Astrocyte of the hippocampus (primary cell): ENCODE measurements around the gene EAF2.
"Not testable (repeated sequence)": the region's sequence is repeated elsewhere in the genome, so short reads cannot be mapped to it uniquely, and the experiment has no call there.

Experiments
- DNase-seq: peaks from one replicate; pipeline ENCODE4 v3.0.0; 2011; ENCODE audit warnings: low read depth, low spot score

The EAF2 gene

GRCh38 chr3:121863247-121863646, 28.2 kb downstream of the EAF2 start:
- DNase-seq = not testable (repeated sequence)

DNA sequence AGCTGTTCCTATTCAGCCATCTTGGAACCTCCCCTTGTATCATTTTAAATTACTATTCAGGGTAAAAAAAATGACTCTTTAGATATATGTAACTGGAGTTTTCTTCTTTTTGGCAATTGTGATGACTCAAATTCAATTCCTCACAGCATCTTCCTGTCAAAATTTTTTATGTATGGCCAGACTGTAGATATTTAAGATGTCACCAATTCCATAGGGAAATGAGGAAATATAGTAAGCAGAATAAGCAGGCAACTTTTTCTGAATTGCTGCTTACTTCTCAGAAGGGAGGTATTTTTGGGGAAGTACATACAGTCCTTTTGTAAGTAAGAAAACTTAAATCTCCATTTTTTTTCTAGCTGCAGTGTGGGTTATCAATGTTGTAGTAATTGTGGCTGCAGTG, 28.8 kb downstream of the EAF2 start:
- DNase-seq = no peak

DNA sequence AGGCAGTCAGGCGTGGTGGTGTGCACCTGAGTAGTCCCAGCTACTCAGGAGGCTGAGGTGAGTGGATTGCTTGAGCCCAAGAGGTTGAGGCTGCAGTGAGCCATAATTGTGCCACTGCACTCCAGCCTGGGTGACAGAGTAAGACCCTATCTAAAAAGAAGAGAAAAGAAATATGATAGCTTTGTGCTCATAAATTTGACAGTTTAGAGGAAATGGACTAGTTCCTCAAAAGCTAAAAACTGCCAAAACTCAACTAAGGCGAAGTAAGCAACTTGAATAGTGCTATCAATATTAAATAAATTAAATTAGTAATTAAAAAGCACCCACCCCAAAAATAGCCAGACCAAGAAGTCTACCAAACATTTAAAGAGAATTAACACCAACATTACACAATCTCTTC, 34.7 kb downstream of the EAF2 start:
- no peak for DNase-seq

DNA sequence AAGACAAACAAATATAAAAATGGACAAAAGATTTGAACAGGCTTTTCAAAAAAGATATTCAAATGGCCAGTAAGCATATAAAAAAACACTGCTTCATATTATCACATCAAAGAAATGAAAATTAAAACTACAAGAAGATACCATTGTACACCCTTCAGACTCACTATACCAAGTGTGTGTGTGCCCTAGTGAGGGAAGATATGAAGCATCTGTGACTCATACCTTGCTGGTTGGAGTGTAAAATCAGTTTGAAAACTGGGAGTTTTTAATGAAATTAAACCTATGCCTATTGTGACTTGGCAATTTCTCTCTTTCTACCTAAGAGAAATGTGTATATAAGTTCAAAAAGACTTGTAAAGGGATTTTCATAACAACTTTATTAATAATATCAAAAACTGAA, 35.7 kb downstream of the EAF2 start:
- DNase-seq = no peak

GRCh38 chr3:121871430-121871829, 36.4 kb downstream of the EAF2 start:
- DNase-seq = no peak

GRCh38 chr3:121878411-121878810, 43.4 kb downstream of the EAF2 start:
- no peak for DNase-seq

DNA sequence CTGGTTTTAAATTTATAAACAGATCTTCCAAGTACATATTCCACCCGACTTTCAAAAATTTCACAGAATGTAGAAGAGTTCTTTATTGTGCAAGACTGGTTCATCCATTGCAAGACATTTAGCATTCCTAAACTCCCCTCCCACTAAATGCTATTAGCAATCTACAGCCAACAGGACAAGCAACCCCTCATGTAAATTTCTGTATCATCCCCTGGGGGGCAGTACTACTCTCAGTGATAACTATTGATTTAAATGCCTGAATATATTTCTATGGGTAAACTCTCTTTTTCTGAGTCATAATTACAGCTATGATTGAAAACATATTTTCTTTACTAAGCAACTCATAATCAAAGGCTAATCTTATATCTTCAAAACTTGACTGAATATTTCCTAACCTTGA, 48.5 kb downstream of the EAF2 start:
- DNase-seq = no peak

DNA sequence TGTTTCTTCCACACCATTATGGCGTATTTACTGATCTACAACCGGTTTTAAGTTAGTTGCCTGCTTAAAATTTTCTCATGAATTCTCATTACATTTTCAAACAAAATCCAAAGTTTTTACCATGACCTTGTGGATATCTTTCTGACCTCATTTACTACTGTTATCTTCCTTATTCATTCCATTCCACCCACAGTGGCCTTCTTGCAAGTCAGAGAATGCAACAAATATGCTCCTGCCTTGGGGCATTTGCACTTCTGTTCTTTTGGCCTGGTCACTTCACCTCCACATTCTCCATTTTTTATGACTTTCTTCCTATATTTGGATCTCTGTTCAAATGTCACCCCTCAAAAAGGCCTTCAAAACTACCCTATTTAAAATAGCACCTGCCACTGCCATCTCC, 50.4 kb downstream of the EAF2 start:
- peak; percentile 9 for DNase-seq

- peak; percentile 74 for DNase-seq
These were observed 59.4 kb downstream of the EAF2 start, which contains the start of gene SLC15A2 for GRCh38 chr3:121894301-121894990. Gene SLC15A2 (plus strand): TSS chr3:121894401. CDS start chr3:121894477, 76 bp downstream.

GRCh38 chr3:121895121-121895520, 60.1 kb downstream of the EAF2 start:
- no peak for DNase-seq

- no peak for DNase-seq
These were observed 60.7 kb downstream of the EAF2 start for GRCh38 chr3:121895736-121896135.

GRCh38 chr3:121896823-121897222, 61.8 kb downstream of the EAF2 start:
- no peak for DNase-seq

DNA sequence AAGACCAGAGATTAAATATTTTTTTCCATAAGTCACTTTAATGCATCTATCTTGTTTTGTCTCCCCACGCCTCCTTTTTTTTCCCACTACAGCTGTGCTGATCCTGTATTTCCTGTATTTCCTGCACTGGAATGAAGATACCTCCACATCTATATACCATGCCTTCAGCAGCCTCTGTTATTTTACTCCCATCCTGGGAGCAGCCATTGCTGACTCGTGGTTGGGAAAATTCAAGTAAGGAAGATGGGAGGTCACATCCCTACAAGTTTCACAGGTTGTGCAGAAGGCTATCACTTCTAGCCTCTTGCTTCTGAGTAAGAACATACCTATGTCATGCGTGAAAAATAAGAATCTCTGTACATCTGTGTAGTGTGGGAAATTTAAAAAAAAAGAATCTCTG, 62.3 kb downstream of the EAF2 start:
- DNase-seq = no peak

GRCh38 chr3:121913305-121913990, 78.4 kb downstream of the EAF2 start:
- no peak for DNase-seq

DNA sequence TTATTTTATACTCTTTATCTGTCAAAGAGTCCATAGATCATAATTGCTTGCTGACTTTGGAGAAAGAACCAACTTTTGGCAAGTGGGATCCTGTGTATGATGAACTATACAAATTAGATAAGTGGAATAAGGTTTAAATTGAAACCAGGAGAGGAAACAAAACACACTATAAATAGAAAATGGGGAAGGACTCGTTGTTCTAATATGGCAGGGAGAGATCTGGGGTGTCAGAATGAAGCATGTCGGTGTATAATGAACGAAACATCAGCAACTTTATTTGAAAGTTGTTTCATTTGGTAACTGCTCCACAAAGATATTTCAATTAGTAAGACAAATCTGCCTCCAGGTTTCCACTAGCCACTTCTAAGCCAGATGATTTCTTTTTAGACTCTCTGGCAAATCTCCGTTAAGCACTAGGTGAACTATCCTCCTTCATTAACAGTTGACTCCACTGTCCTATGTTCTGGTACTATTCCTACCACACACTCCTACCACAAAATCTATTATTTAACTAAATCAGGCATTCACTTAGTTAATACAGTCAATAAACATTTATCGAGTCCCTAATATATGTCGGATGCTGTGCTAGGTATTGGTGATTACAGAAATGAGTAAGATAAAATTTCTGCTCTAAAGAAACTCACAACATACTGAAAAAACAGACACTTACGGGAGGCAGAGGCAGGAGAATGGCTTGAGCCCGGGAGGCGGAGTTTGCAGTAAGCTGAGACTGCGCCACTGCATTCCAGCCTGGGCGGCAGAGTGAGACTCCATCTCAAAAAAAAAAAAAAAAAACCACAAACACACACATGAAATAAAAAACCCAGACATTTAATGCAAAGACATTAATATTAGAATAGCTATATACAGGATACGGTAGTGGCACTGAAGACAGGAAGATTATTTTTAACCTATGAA, 79.3 kb downstream of the EAF2 start:
- no peak for DNase-seq

- DNase-seq = peak; percentile 49
These were observed 81.2 kb downstream of the EAF2 start for GRCh38 chr3:121916189-121916588.

- no peak for DNase-seq
These were observed 83.9 kb downstream of the EAF2 start for GRCh38 chr3:121918779-121919483.

GRCh38 chr3:121924734-121925133, 89.7 kb downstream of the EAF2 start:
- DNase-seq = no peak

DNA sequence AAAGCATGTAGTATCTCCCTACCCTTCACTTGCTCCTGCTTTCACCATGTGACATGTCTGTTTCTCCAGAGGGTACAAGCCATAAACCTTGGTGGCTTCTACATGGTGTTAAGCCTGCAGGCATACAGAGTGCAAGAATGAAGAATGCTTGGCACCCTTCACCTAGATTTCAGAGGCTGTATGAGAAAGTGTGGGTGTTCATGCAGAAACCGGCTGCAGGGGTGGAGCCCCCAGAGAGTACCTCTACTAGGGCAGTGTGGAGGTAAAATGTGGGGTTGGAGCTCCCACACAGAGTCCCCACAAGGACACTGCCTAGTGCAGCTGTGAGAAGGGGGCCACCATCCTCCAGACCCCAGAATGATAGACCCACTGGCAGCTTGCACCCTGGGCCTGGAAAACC, 91.4 kb downstream of the EAF2 start:
- no peak for DNase-seq
